Stomach (tissue), 4 donors: ENCODE results near the gene THTPA.

Experiments used
- CTCF ChIP-seq, 7 experiments: fragments of 450-650 bp in 4 of 7; fragments of 200-600 bp in 3 of 7; sonication (generic) in 3 of 7; IDR thresholded peaks; one replicate each; pipeline ENCODE4 v1.5.1; 2016 to 2019; ENCODE audit warnings: antibody characterized with exemption in 7 of 7, control low read depth in 2 of 7, mild to moderate bottlenecking in 1 of 7
- POLR2A ChIP-seq, 4 donors: fragments of 450-650 bp; IDR thresholded peaks; one replicate each; pipeline ENCODE4 v1.6.1; 2016; ENCODE audit warnings: antibody characterized with exemption in 4 of 4, control low read depth in 2 of 4, mild to moderate bottlenecking in 1 of 4, moderate library complexity in 1 of 4

- TF ChIP-seq POLR2A (IDR thresholded peaks at IDR 0.05) (no peak), CTCF (IDR thresholded peaks at IDR 0.05) (no peak)
Measured at GRCh38 chr14:23564181-23564812, 8.2 kb downstream of the THTPA start.
